Urinary bladder (tissue), 4 donors: ENCODE measurements around the gene CMIP. TPM values are rescaled to one million over a fixed set of nuclear protein-coding genes. Genes with fewer than 3 reads are reported as not detected.
A peak's percentile ranks its signal among the peaks of the same experiment; 100 is the strongest.

Experiments used
- DNase-seq: peaks from one replicate; pipeline ENCODE4 v3.0.0-alpha.2; 2015; ENCODE audit errors: extremely low spot score
- H3K27ac ChIP-seq: one replicate; pipeline ENCODE4 v1.5.1; 2013; ENCODE audit warnings: low read depth, mild to moderate bottlenecking, moderate library complexity
- H3K36me3 ChIP-seq: one replicate; pipeline ENCODE4 v1.6.1; 2013; ENCODE audit warnings: mild to moderate bottlenecking, moderate library complexity; ENCODE audit not compliant: insufficient read depth
- H3K4me1 ChIP-seq: one replicate; pipeline ENCODE4 v1.6.1; 2013; ENCODE audit warnings: mild to moderate bottlenecking, moderate library complexity; ENCODE audit not compliant: insufficient read depth
- H3K4me3 ChIP-seq: one replicate; pipeline ENCODE4 v1.5.1; 2013; ENCODE audit warnings: low read depth, low read length
- WGBS: extraction: QIAGEN DNeasy Blood & Tissue Kit; methylation state at CpG from one replicate; pipeline ENCODE4 v1.1.7; 2013; 5-methylcytosine and 5-hydroxymethylcytosine counted together
- polyA plus RNA-seq: library from polyadenylated mRNA; stranded (reverse); fragments of 200-250 nt; gene quantifications from one replicate; pipeline ENCODE4 v1.2.3, GENCODE V29; 2013
- total RNA-seq: library from RNA; depleted of rRNA; stranded (reverse); fragments of >200 nt; gene quantifications from one replicate; pipeline ENCODE4 v1.2.3, GENCODE V29; 2014
- donor health status: healthy with polysubstance abuse.
- donor health status: healthy.

Gene CMIP
- total and polyA plus RNA-seq, 2 donors, result 21.7 to 29.4 TPM

DNA sequence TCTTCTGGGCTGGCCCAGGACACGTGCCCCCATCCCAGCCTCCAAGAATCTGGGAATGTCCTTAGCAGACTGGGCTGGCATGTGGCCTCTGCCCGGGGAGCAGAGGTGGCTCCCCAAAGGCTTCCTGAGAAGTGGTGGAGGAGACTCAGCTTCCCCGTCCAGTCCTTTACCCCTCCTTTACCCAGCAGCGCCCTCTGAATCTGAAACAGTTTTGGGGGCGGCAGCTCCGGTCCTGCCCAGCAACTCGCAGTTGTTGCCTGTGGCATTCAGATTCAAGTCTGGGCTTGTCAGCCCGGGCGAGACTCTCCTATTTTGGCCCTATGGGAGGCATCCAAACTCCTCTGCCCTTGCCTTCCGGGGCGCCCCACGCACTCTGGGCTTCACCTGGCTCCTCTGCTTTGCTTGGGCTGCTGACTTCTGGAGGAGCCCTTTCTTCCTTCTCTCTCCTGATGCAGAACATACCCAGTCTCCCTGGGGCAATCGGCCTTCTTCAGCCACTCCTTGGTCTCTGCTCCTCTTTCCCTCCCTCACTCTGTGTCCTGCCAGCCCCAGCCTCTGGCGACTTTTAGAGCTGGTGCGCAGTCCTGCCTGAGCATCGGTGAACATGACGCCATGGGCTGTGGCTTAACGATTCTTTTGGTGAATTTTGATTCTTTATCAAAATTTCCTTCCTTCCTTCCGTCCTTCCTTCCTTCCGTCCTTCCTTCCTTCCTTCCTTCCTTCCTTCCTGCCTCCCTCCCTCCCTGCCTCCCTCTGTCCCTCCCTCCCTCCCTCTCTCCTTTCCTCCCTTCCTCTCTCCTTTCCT, 55.2 kb downstream of the CMIP start:
- 78% methylated on average over 20 of the region's 20 CpGs for WGBS

DNA sequence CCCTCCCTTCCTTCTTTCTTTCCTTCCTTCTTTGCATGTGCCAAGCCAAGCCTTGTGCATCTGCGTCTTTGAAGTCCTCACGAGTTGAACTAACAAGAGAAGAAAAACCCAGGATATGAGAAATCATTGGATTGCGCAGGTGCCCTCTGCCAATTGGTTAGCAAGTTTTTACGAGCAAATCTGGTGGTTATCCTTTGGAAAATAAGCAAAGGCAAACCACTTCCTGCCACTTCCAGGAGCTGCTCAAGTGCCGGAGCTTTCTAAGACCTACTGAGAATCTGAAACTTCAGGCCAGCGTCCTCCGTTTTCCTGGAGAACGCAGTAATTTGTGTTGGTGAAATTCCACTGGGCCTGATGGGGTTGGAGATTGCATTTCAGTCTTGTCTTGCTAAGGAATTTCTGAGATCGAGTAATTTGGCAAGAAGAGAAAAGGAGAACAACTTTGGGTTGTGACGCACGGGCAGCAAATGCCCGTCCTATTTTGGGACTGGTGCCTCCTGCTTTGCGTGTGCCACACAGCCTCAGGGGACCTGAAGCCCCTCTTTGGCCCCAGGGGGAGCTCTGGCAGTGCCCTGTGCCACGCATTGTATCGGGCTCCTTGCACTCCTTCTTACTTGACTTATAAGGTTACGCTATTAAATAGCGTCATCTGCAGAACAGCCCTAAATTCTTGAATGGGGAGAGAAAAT, 56.4 kb downstream of the CMIP start:
- Histone ChIP-seq H3K4me1 (no peaks in the 10 kb centered on the region), H3K27ac (no peak overlapping the region), H3K4me3 (no peak overlapping the region), H3K36me3 (no peaks in the 10 kb centered on the region)
- no peak for DNase-seq
- WGBS, result 65% methylated on average over 17 of the region's 17 CpGs

More for the DNA sequence above, 55.2 kb downstream of the CMIP start:
- Histone ChIP-seq H3K4me3 (no peak overlapping the region), H3K27ac (peak overlapping the region; percentile 33), H3K36me3 (no peaks in the 10 kb centered on the region), H3K4me1 (no peaks in the 10 kb centered on the region)
- DNase-seq, result no peak

DNA sequence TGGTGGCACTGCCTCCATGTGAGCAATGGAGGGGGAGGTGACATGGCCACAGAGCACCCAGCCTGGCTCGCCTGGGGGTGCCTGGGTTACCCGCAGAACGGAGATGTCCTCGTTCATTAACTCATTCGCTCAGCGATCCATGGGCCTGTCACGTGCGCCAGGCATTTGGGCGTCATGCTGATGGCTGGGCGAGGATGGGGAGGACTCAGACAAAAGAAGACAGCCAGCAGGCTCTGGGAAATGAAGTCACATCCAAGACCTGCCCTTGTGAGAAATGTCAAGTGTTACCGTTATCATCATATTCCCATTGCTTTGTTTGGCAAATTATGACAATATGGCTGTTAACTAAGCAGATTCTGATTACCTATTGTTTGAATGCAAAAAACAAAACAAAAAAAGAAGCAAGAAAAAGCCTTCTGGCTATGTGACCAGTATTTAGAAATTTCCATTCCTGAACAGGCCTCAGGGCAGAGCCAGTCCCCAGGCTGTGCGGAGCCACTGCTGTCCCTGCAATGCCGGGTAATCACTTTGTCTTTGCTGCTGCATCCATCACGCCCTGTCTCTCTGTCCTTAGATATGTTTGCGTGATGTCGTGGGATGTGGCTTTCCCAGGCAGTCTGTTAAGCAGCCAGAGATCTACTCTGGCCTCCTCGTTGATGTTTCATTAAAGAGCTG, 57.9 kb downstream of the CMIP start:
- DNase-seq, result no peak
- Histone ChIP-seq H3K4me1 (no peaks in the 10 kb centered on the region), H3K36me3 (no peaks in the 10 kb centered on the region), H3K4me3 (no peak overlapping the region), H3K27ac (no peak overlapping the region)
- 85% methylated on average over 17 of the region's 17 CpGs for WGBS

DNA sequence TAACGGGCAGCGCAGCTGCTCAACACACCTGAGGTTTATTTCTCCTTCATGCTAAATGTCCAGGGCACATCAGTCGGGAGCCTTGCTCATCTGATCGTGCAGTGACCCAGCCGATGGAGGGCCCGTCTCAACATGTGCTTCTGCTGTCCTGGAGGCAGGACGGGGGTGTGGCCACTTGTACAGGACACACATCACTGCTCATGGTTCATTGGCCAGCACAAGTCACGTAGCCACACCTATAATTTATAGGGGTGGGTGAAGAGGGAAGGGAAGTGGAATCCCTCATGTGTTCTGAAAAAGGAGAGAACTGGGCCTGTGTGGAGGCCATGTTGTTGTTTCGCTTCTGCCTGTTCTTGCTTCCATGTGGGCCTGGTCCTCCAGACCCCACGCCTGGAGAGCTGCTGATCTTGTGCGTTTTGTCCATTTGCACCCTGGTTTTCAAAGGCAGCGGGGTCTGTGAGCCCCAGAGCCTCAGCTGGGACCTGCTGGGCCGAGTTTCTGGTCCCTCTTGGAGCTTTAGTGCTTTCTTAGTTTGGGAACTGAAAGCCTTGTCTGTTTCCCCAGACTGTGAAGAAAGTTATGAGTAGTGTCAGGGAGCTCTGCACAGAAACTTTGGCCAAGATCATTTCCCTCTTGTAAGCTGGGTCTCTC, 60.5 kb downstream of the CMIP start:
- DNase-seq, result no peak
- H3K4me3 ChIP-seq, result no peak overlapping the region
- no peaks in the 10 kb centered on the region for H3K4me1 ChIP-seq
- no peaks in the 10 kb centered on the region for H3K36me3 ChIP-seq
- WGBS, result 64% methylated on average over 13 of the region's 13 CpGs
- peak overlapping the region; percentile 40 for H3K27ac ChIP-seq

DNA sequence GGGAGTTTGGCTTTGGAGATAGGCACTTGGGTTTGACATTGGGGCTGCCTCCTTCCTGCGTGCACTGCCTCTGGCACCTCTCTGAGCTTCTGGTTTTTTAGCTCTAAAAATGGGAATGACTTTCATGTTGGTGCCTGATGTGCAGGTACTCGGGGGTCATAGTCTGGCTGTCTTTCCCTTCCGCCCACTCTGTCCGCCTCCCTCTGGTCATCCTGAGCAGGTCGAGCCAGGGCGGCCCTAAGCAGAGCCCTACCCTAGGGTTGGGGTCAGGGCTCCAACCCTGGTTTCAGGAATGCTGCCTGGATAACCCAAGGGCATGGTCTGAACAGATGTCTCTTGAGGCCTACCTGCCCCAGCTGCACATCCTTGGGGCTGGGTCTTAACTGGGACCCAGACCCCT, 64.8 kb downstream of the CMIP start:
- H3K27ac ChIP-seq, result no peak overlapping the region
- H3K36me3 ChIP-seq, result no peaks in the 10 kb centered on the region
- 97% methylated on average over 6 of the region's 6 CpGs for WGBS
- no peaks in the 10 kb centered on the region for H3K4me1 ChIP-seq
- no peak for DNase-seq
- no peak overlapping the region for H3K4me3 ChIP-seq

DNA sequence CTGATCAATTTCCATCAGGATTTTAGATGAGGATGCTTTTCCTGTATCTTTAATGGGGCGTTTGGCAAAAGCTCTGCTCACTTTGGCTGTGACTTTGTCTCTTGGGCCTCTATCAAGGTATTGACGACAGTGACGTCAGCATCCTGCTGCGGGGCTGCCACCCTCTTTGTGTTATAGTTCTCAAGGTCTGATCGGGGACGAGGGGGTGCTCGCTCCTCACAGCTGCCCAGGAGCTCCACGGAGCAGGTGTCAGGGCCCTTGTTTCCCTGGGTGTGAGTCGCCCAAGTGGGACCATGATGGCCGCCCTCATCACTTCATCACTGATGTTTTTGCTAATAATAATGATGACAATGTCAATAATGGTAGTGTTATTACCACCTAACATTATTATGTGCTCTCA, 65.4 kb downstream of the CMIP start:
- no peak overlapping the region for H3K4me3 ChIP-seq
- H3K27ac ChIP-seq, result no peak overlapping the region
- H3K36me3 ChIP-seq, result no peaks in the 10 kb centered on the region
- H3K4me1 ChIP-seq, result no peaks in the 10 kb centered on the region
- no peak for DNase-seq
- 84% methylated on average over 10 of the region's 10 CpGs for WGBS

DNA sequence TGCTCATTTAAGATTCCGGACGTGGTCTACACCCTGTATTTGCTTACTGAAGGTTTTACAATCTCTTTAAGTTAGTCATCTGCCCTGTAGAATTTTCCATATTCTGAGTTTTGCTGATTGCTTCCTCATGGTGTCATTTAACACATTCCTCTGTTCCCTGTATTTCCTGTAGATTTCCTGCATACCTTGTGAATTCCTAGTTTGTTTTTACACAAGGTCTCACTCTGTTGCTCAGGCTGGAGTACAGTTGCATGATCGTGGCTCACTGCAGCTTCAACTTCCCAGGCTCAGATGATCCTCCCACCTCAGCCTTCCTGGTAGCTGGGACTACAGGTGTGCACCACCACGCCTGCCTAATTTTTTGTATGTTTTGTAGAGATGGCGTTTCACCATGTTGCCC, 66.8 kb downstream of the CMIP start:
- no peaks in the 10 kb centered on the region for H3K4me1 ChIP-seq
- 95% methylated on average over 5 of the region's 5 CpGs for WGBS
- DNase-seq, result no peak

DNA sequence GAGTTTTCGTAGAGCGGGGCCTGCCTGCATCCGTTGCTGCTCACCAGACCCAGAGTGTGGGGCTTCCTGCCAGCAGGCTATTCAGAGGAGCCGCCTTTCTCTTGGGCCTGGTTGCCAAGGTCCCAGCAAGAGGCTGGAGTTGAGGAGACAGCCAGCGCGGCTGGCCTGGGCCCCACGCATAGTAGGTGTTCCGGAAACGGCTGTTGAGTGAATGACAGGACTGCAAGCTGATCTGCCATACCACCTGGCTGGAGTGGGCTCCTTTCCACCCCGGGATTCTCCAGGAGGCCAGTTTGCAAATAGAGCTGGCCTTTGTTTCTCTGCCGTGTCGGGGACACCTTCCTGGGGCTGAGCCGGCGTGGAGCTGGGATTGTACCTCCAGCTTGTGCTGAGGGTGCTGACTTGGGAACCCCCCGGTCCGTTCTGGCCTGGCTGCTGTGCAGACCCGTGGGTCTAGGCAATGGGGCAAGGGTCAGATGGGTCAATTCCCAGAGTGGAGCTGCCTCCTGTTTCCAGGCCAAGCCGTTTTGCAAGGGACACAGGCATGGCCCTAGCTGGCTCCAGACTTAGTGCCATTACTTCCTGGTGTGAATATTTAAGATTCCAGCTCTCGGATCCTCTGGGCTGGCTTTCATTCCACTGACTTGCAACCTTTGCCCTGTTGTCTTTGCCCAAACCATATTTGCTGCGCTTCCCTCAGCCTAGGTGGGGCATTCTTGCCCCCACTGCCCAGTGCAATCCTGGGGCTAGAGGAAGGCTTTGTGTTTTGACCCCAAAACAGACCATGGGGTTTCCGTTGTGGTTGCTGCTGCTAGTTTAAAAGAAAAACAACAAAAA, 68.8 kb downstream of the CMIP start:
- H3K27ac ChIP-seq, result peak overlapping the region; percentile 60
- no peaks in the 10 kb centered on the region for H3K36me3 ChIP-seq
- WGBS, result 41% methylated on average over 21 of the region's 21 CpGs
- H3K4me3 ChIP-seq, result no peak overlapping the region
- H3K4me1 ChIP-seq, result no peaks in the 10 kb centered on the region
- no peak for DNase-seq

More for the DNA sequence above, 66.8 kb downstream of the CMIP start:
- H3K36me3 ChIP-seq, result no peaks in the 10 kb centered on the region
- H3K4me3 ChIP-seq, result no peak overlapping the region
- no peak overlapping the region for H3K27ac ChIP-seq

DNA sequence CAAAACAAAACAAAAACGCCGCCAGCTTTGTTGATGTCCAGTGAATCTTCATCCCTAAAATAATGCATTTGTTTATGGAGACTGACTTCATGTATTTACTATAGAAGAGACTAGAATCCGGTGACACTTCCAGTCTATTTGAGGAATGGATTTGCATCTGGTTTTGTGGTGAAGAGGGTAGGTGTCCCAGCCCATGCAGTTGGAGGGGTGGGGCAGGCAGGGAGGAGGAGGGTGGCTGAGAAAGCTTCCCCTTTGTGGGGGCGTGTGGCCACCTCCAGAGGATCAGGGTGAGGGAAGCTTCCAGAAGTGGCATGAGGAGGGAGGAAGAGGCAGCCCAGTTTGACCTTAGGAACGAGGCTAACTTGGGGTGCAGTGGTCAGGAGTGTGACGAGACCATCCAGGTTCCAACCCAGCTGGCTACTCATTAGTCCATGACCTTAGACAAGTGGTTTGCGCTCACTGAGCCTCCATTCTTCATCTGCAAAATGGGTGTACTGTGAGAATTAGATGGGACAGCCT, 69.5 kb downstream of the CMIP start:
- no peak overlapping the region for H3K27ac ChIP-seq
- no peak for DNase-seq
- WGBS, result 78% methylated on average over 7 of the region's 7 CpGs
- no peaks in the 10 kb centered on the region for H3K36me3 ChIP-seq
- no peak overlapping the region for H3K4me3 ChIP-seq
- no peaks in the 10 kb centered on the region for H3K4me1 ChIP-seq

DNA sequence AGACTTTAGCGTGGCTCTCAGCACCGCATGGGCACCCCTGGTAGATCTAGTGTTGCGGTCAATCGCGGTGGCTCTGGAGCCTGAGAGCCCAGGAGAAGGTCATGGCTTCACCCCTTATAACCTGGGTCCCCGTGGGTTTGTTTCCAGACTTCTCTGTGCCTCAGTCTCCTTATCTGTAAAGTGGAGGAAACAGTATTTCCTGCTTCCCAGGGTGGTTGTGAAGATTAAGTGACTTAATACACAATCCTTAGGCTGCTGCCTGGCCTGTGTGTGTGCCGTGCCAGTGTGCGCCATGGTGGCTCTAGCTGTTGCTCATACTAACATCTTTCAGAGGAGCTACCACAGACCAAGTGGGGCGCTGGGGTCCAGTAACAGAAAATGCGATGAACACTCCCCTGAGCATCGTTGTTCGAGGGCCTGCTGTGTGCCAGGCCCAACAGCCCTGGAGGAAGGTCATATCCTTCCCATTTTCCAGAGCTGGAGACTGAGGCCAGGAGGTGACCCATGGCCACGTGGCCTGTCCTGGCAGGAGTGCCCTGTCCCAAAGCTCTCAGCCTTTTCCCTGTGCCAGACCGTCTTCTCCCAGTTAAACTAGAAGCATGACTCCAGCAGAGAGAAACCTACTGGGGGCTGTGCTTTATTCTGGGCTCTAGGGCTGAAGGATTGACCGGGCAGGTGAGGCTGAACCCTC, 70.1 kb downstream of the CMIP start:
- no peak for DNase-seq
- Histone ChIP-seq H3K27ac (no peak overlapping the region), H3K4me3 (no peak overlapping the region), H3K4me1 (no peaks in the 10 kb centered on the region), H3K36me3 (no peaks in the 10 kb centered on the region)
- WGBS, result 93% methylated on average over 15 of the region's 15 CpGs

DNA sequence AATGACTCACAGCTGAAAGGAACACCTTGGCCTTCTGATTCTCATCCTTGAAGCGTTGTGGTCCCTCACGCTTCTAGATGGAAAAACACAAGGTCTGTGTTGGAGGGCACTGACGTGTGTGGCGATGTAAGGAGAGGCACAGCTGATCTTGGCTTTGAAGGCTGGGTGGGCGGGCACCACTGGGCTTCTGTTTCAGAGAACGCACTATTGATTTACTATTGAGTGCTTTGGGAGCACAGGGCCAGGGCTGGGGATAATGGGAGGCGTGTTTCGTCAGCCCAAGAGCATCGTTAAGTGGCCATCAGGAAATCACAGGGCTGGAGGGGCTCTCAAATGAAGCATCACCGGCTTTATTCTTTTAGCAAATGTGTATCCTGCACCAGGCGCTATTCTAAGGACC, 70.7 kb downstream of the CMIP start:
- 92% methylated on average over 11 of the region's 11 CpGs for WGBS
- no peaks in the 10 kb centered on the region for H3K36me3 ChIP-seq
- no peak overlapping the region for H3K4me3 ChIP-seq
- H3K4me1 ChIP-seq, result no peaks in the 10 kb centered on the region
- H3K27ac ChIP-seq, result no peak overlapping the region
- DNase-seq, result no peak

DNA sequence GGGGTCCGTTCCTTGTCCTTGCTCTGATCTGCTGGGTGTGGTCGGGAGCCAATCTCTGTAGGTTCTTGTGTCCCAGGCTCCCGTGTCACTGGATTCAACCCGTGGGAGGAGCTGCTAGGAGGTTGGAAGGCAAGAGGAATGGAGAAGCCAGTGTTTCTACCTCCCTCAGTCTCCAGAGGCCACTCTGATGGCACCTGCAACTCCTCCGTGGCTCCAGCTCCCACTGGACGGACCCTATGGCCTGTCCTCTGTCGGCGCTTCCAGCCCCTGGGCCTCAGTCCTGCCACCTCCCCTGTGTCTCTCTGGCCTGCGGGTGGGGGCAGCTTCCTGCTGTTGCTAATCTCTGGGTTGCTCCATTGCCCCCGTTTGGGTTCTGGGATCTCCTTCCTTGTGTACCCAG, 71.1 kb downstream of the CMIP start:
- DNase-seq, result no peak
- Histone ChIP-seq H3K4me1 (no peaks in the 10 kb centered on the region), H3K27ac (no peak overlapping the region), H3K36me3 (no peaks in the 10 kb centered on the region), H3K4me3 (no peak overlapping the region)
- WGBS, result 89% methylated on average over 10 of the region's 10 CpGs
